GM21526 (cell line): ENCODE data around the gene NR6A1.

Experiments used
- ATAC-seq: cut with Tn5 transposase; IDR thresholded peaks from one replicate; pipeline ENCODE4 v1.9.1; 2021; ENCODE audit warnings: moderate library complexity; ENCODE audit not compliant: unreplicated experiment, low FRiP score

Gene NR6A1

DNA sequence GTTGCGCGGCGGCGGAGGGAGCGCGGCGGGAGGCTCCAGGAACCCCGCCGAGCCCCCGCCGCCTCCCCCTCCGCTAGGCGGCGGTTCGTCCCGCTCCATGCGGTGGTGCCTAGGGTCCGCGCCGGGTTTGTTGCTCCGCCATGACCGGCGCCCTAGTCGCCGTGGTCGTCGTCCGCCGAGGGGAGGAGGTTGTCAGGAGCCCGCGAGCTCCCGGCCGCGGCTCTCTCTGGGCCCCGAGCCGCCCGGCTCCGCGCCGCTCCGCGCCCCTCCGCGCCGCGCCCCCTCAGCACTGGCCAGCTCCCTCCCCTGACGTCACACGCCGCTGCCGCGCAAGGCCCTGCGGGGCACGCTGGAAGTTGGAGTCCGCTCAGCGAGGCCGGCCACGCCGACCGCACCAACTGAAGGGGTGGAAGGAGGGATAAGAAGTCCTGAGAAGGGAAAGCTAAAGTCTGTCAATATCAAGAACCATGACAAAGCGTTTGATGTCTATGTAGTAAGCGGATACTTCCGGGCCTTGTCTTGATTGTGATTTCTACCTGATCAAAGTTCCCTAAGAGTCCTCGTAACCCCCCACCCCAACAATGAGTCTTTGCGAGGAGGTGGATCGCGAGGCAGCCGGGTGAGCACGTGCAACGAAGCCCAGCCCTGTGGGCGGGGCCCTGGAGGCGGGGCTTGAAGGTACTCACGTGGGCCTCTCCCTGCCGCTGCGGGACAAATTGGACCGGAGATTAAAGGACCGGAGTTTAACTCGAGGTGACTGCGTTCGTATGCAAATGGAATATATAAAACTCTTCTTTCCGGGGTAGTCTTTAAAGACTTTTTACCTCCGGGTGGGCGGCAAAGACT is at the start of gene NR6A1:
TSS of gene NR6A1 (minus strand) at position 291 of the 846 bp plus-strand sequence.
- ATAC-seq: peak; percentile 85

DNA sequence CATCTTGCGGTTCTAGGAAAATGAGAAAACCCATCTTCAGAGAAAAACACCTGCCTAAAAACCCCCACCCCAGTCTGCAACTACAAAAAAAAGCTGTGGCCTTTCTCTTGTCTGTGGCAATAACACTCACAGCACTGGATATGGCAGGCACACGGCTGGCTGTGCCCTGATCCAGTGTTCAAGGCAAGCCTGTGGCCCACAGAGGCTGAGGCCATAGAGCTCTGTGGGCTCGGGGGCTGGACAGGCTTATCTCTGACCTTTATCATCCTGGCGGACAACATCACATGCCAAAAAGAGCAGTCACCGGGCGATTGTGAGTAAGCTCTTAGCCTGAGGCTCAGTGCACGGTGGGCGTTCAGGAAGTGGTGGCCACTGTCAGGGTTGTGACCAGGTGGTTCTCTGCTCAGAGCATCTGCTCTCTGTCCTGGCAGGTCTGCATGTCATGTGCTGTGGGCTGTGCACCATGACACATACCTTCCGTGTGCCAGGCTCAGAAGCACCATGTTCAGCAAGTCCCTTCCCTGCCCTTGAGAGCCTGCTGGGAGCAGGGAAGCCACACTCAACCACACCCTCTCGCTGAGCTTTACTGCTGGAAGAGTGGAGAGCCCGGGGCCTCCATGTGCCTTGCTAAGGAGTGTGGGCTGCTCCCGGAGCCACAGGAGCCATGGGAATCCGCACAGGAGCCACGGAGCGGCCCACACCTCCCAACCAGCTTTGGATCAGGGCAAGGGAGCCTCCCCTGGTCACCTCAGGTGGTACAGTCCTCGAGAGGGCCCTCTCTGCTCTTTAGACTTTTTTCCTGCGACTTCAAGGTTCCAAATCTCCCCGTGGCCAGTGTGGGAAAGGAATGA is 47.5 kb upstream of the NR6A1 start:
- ATAC-seq: no peak

DNA sequence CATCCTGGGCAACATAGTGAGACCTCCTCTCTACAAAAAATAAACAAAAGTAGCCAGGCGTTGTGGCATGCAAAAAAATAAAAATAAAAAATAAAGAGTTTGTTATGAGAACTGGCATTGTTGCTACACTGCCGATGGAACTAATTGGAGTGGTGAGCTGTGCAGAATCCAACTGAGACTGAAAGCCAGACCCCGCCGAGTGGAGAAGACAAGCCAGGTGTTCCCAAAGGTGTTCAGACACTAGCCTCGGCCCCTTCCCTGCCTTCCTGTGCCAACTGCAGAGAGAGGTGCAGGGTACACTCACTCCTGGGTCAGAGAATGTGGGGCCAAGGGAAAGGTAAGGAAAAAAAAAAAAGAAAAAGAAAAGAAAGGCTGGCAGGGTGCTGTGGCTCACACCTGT is 44.5 kb upstream of the NR6A1 start:
- ATAC-seq: no peak

DNA sequence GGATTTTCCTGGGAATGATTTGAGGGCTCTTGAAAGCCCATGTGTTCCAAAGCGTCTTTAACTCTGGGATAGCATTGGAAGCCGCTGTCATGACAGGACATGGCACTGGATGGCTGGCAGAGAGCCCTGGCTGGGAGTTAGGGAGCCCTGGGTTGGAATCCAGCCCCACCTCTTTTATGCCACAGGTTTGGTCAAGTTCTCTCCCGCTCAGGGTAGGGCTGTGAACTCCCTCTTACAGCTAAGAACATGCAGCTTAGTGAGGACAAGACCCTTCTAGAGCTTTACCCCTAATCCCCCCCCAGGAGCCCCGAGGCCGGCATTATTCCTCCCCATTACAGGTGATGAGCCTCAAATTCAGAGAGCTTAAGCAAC is 43.0 kb upstream of the NR6A1 start:
- ATAC-seq: no peak

- ATAC-seq: no peak
Measured at GRCh38 chr9:124813501-124814163, 42.5 kb upstream of the NR6A1 start.

- ATAC-seq: no peak
Measured at GRCh38 chr9:124813041-124813440, 41.9 kb upstream of the NR6A1 start.

- no peak for ATAC-seq
Measured at GRCh38 chr9:124812441-124812876, 41.3 kb upstream of the NR6A1 start.

GRCh38 chr9:124810663-124811355 is 39.7 kb upstream of the NR6A1 start:
- no peak for ATAC-seq

- no peak for ATAC-seq
Measured at GRCh38 chr9:124809741-124810500, 38.8 kb upstream of the NR6A1 start.

DNA sequence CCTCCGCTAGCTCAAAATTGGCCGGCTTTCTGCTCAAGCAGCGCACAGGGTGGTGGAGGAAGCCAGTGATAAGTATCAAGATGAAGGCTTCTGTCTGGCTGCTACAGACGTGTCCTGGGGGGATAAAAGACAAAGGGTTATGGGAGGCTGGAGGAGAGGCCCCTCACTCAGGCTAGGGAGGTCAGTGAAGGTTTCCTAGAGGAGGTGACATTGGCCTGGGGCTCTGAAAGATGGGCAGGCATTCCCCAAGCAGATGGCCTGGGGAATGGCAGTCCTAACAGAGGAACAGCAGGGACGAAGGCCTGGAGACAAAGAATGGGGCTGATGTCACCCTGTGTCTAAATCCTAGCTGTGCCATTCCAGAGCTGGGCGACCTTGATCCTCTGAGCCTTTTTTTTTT is 38.1 kb upstream of the NR6A1 start:
- no peak for ATAC-seq

- no peak for ATAC-seq
Measured at GRCh38 chr9:124808246-124808956, 37.3 kb upstream of the NR6A1 start.

- no peak for ATAC-seq
Measured at GRCh38 chr9:124805186-124805585, 34.1 kb upstream of the NR6A1 start.

DNA sequence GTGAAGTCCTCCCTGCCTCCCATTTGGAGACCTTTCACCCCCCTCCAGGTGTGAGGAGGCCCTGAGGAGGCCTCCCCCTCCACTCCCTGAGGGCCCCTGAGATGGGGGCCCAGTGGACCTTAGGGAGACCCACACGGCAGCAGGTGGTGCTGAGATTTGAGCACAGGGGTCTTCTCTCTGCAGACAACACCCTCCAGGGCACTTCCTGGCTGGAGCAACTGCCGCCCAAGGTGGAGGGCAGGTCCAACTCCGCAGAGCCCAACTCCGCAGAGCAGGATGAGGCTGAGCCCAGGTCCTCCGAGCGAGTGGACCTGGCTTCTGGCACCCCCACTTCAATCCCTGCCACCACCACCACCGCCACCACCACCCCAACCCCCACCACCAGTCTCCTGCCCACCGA is 32.8 kb upstream of the NR6A1 start:
- ATAC-seq: no peak

DNA sequence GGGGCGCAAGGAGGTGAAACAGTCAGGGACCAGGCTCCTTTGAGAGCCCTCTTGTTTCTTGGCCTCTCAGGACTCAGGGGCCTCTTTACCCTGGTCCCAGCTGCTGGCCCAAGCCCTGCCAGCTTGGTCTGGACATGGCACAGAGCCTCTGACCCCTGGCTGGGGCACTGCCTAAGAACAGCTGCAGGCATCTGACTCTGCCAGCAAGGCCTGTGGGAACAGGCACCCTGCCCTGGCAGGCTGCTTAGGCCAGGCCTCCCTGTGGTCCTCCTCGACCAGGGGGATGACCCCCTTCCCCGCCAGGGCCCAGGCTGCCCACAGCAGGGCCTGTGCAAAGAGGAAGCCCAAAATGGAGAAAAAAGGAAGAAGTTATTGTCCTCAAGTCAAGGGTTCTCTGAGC is 31.3 kb upstream of the NR6A1 start:
- no peak for ATAC-seq

- ATAC-seq: no peak
Measured at GRCh38 chr9:124801356-124801755, 30.2 kb upstream of the NR6A1 start.

DNA sequence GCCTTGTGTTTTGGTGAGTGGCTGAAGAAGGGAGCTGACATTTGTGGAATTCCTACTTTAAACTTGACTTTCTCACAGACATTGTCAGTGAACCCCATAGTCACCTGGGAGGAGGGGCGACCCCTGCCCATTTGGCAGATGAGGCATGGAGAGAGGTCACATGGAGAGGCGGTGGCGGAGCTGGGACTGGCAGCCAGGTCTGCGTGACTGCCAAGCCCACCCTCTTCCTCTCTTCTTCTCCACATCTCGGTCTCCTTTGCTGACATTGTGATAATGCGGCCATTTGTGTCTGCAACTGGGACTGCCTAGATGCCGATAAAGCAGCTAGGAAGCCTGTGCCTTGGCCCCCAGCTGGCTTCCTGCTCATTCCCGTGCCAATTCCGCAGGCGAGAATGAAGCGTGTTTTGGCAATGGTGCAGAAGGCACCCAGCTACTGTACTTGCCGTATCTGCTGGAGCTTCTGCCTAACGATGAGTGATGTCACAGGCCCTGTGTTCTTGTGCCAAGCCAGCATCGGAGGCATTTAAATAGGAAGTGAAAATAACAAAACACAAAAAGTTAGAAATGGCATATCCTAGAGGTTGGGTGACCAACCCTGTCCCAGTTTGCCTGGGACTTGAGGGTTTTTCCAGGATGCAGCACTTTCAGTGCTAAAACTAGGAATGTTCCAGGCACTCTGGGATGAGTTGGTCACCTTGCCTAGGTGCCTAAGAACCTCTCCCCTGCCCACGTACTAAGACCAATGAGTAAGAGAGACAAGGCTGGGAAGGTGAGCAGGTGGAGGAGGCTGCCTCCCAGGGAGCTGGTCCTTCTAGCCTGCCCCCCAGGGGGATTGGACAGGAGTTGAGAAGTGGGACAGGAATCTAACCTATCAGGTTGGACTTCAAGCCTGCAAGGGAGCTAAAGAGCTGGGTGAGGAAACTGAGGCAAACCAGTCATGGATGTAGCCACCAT is 29.5 kb upstream of the NR6A1 start:
- ATAC-seq: no peak

DNA sequence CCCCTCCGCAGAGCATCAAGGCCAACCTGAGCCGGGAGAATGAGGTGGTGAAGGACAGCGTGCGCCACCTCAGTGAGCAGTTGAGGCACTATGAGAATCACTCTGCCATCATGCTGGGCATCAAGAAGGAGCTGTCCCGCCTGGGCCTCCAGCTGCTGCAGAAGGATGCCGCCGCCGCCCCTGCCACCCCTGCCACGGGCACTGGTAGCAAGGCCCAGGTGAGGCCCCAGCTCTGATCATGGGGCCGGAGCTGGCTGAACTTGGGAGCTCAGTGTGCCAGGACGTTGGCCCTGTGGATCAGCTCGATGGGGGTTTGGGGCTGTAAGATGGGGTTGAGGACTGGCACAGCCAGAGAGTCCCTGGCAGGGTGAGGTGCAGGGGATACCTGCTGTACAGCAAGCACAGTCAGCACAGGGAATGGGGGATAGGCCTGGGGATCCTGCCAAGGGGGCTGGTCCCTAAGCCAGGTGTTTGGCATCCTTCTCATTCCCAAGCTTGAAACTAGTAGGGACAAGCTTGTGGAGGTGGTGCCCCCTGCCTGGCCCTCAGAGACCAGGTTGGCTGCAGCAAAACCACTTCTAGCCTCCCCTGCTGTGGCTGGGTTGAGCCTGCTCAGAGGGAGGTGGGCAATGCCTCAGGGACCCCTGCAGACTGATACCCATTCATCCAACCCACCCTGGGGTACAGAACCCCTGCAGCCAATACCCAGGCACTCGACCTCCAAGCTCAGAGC is 28.3 kb upstream of the NR6A1 start:
- ATAC-seq: no peak
